GM18907 (cell line): ENCODE measurements around the gene KCTD4.
A peak's percentile ranks its signal among the peaks of the same experiment; 100 is the strongest.
"Not testable (repeated sequence)": the region's sequence is repeated elsewhere in the genome, so short reads cannot be mapped to it uniquely, and the experiment has no call there.

ENCODE experiments used
- ATAC-seq: cut with Tn5 transposase; IDR thresholded peaks from one replicate; pipeline ENCODE4 v1.9.1; 2021; ENCODE audit warnings: mild to moderate bottlenecking, moderate library complexity; ENCODE audit not compliant: unreplicated experiment

The KCTD4 gene

GRCh38 chr13:45216193-45216592 is 15.3 kb upstream of the KCTD4 start:
- no peak for ATAC-seq

- no peak for ATAC-seq
These were observed 14.7 kb upstream of the KCTD4 start for GRCh38 chr13:45215392-45216077.

GRCh38 chr13:45209229-45209628 is 8.4 kb upstream of the KCTD4 start:
- ATAC-seq, result no peak

- ATAC-seq, result no peak
These were observed 7.3 kb upstream of the KCTD4 start for GRCh38 chr13:45208132-45208531.

- no peak for ATAC-seq
These were observed 6.5 kb upstream of the KCTD4 start for GRCh38 chr13:45207319-45207718.

GRCh38 chr13:45206340-45206739 is 5.5 kb upstream of the KCTD4 start:
- peak; percentile 75 for ATAC-seq

GRCh38 chr13:45205124-45205523 is 4.3 kb upstream of the KCTD4 start:
- ATAC-seq, result no peak

- no peak for ATAC-seq
These were observed 1.1 kb downstream of the KCTD4 start for GRCh38 chr13:45199711-45200110.

- no peak for ATAC-seq
These were observed 1.9 kb downstream of the KCTD4 start for GRCh38 chr13:45198924-45199323.

GRCh38 chr13:45198041-45198440 is 2.8 kb downstream of the KCTD4 start:
- ATAC-seq, result no peak

- no peak for ATAC-seq
These were observed 4.2 kb downstream of the KCTD4 start for GRCh38 chr13:45196622-45197021.

GRCh38 chr13:45196096-45196495 is 4.7 kb downstream of the KCTD4 start:
- ATAC-seq, result no peak

- ATAC-seq, result no peak
These were observed 5.4 kb downstream of the KCTD4 start for GRCh38 chr13:45195421-45195820.

- ATAC-seq, result no peak
These were observed 6.5 kb downstream of the KCTD4 start for GRCh38 chr13:45194081-45194939.

GRCh38 chr13:45191874-45192273 is 9.0 kb downstream of the KCTD4 start:
- ATAC-seq, result no peak

GRCh38 chr13:45189511-45189910 is 11.3 kb downstream of the KCTD4 start:
- not testable (repeated sequence) for ATAC-seq

- ATAC-seq, result not testable (repeated sequence)
These were observed 11.8 kb downstream of the KCTD4 start for GRCh38 chr13:45189077-45189476.

GRCh38 chr13:45185286-45185685 is 15.6 kb downstream of the KCTD4 start:
- ATAC-seq, result no peak

GRCh38 chr13:45184693-45185092 is 16.2 kb downstream of the KCTD4 start:
- no peak for ATAC-seq

- no peak for ATAC-seq
These were observed 19.9 kb downstream of the KCTD4 start for GRCh38 chr13:45180713-45181601.

GRCh38 chr13:45180303-45180702 is 20.5 kb downstream of the KCTD4 start:
- ATAC-seq, result no peak
